MCF 10A (cell line): Measurements from ENCODE around the gene PVALB. TPM values are rescaled to one million over a fixed set of nuclear protein-coding genes. Genes with fewer than 3 reads are reported as not detected.
A peak's percentile ranks its signal among the peaks of the same experiment; 100 is the strongest.

Experiments
- BruUV-seq: library from RNA; stranded (reverse); fragments of 400-500 nt; replicated peaks from 2 replicates; lab custom pipeline; 2021; lab: Mats Ljungman, UMichigan
- CTCF ChIA-PET: fragments of 300-600 bp; sonication (Branson Sonifier 250); formaldehyde crosslinking; extraction: SDS; loops from one replicate; lab custom pipeline; 2021; ENCODE audit warnings: antibody characterized with exemption, inconsistent platforms; lab: Yijun Ruan, JAX
- POLR2A ChIA-PET: fragments of 300-600, 350-650 bp; sonication (Branson Sonifier 250); formaldehyde crosslinking; extraction: SDS; loops from one replicate; lab custom pipeline; 2020; ENCODE audit warnings: antibody characterized with exemption, inconsistent platforms; lab: Yijun Ruan, JAX
- DNase-seq: peaks from one replicate; pipeline ENCODE4 v3.0.0-alpha.2; 2018; ENCODE audit not compliant: unreplicated experiment
- H3K27ac Mint-ChIP-seq: one replicate; pipeline ENCODE4 v1.8.0; 2022; ENCODE audit warnings: mild to moderate bottlenecking, low read depth, mixed read lengths; ENCODE audit not compliant: unreplicated experiment
- H3K27me3 Mint-ChIP-seq: one replicate; pipeline ENCODE4 v1.8.0; 2022; ENCODE audit warnings: mixed read lengths; ENCODE audit not compliant: insufficient read depth, unreplicated experiment
- H3K36me3 Mint-ChIP-seq: one replicate; pipeline ENCODE4 v1.8.0; 2022; ENCODE audit warnings: mild to moderate bottlenecking, moderate library complexity, mixed read lengths; ENCODE audit not compliant: insufficient read depth, unreplicated experiment
- H3K4me1 Mint-ChIP-seq: one replicate; pipeline ENCODE4 v1.8.0; 2022; ENCODE audit warnings: mixed read lengths; ENCODE audit not compliant: insufficient read depth, unreplicated experiment
- H3K4me3 Mint-ChIP-seq: one replicate; pipeline ENCODE4 v1.8.0; 2022; ENCODE audit warnings: mild to moderate bottlenecking, moderate library complexity, mixed read lengths; ENCODE audit not compliant: unreplicated experiment
- H3K9me3 Mint-ChIP-seq: one replicate; pipeline ENCODE4 v1.8.0; 2022; ENCODE audit warnings: mixed read lengths; ENCODE audit not compliant: unreplicated experiment
- intact Hi-C: fragments of 100-400 bp; cut with micrococcal nuclease; formaldehyde crosslinking; loops from 2 replicates; pipeline ENCODE4 v1.14.1; 2022
- total RNA-seq: library from RNA; stranded (reverse); gene quantifications from 2 replicates; pipeline ENCODE4 v1.2.3, GENCODE V29; 2022
- TF ChIP-seq, protein P1 (sequence below): fragments of 200-600 bp; IDR thresholded peaks from one replicate; pipeline ENCODE4 v1.8.0; 2022; ENCODE audit warnings: antibody characterized with exemption, mild to moderate bottlenecking; ENCODE audit not compliant: unreplicated experiment

PVALB gene
- total RNA-seq, 1 experiment from 2014 or later, result not detected

GRCh38 chr22:36860821-36861659 is 44.2 kb upstream of the PVALB start, which contains the start of gene NCF4:
Gene NCF4, plus strand, starts transcription at chr22:36861006. Its CDS starts 166 bp downstream, at chr22:36861172.
- H3K4me1 Mint-ChIP-seq, result peaks cover 19% of the 10 kb centered on the region
- intact Hi-C loops, result loop anchor here (1.0 kb wide), 1 partner anchor 117 kb away; no protein-coding TSS in a partner anchor
- TF ChIP-seq, protein P1, sequence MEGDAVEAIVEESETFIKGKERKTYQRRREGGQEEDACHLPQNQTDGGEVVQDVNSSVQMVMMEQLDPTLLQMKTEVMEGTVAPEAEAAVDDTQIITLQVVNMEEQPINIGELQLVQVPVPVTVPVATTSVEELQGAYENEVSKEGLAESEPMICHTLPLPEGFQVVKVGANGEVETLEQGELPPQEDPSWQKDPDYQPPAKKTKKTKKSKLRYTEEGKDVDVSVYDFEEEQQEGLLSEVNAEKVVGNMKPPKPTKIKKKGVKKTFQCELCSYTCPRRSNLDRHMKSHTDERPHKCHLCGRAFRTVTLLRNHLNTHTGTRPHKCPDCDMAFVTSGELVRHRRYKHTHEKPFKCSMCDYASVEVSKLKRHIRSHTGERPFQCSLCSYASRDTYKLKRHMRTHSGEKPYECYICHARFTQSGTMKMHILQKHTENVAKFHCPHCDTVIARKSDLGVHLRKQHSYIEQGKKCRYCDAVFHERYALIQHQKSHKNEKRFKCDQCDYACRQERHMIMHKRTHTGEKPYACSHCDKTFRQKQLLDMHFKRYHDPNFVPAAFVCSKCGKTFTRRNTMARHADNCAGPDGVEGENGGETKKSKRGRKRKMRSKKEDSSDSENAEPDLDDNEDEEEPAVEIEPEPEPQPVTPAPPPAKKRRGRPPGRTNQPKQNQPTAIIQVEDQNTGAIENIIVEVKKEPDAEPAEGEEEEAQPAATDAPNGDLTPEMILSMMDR, result no peak
- DNase-seq, result no peak
- no peak within 1 kb of the TSS for H3K27ac Mint-ChIP-seq
- no peaks in the 10 kb centered on the region for H3K36me3 Mint-ChIP-seq
- no TSS peak for BruUV-seq
- POLR2A ChIA-PET, result interaction anchor here (1.4 kb wide), 1 partner anchor 116 kb away, joined by 5 read pairs; no protein-coding TSS in a partner anchor
- CTCF ChIA-PET, result interaction anchor here (0.5 to 6.0 kb wide), 13 partner anchors 11 to 320 kb away, joined by 3 to 73 read pairs (median 3); no protein-coding TSS in a partner anchor
- H3K9me3 Mint-ChIP-seq, result no peaks in the 10 kb centered on the region
- peaks cover 36% of the 10 kb centered on the region for H3K27me3 Mint-ChIP-seq
- H3K4me3 Mint-ChIP-seq, result no peak within 1 kb of the TSS

GRCh38 chr22:36860438-36860820 is 43.6 kb upstream of the PVALB start:
- Mint-ChIP-seq H3K4me3 (no peak overlapping the region), H3K36me3 (no peaks in the 10 kb centered on the region), H3K4me1 (peaks cover 15% of the 10 kb centered on the region), H3K9me3 (no peaks in the 10 kb centered on the region), H3K27me3 (peaks cover 31% of the 10 kb centered on the region), H3K27ac (no peak overlapping the region)
- TF ChIP-seq, protein P1, result no peak
- no peak for DNase-seq
- ChIA-PET POLR2A (interaction anchor here (1.2 to 1.5 kb wide), 4 partner anchors 10 to 339 kb away, joined by 3 to 5 read pairs (median 4); no protein-coding TSS in a partner anchor), CTCF (interaction anchor here (0.5 to 6.2 kb wide), 16 partner anchors 12 to 319 kb away, joined by 3 to 73 read pairs (median 3); no protein-coding TSS in a partner anchor)
- BruUV-seq, result no TSS peak
- intact Hi-C loops, result loop anchor here (1.0 kb wide), 1 partner anchor 118 kb away; no protein-coding TSS in a partner anchor

- Mint-ChIP-seq H3K4me1 (peaks cover 14% of the 10 kb centered on the region), H3K27ac (no peak overlapping the region), H3K36me3 (no peaks in the 10 kb centered on the region), H3K9me3 (no peaks in the 10 kb centered on the region), H3K27me3 (peaks cover 27% of the 10 kb centered on the region), H3K4me3 (no peak overlapping the region)
- intact Hi-C loops, result loop anchor here (1.0 kb wide), 1 partner anchor 118 kb away; no protein-coding TSS in a partner anchor
- no TSS peak for BruUV-seq
- ChIA-PET CTCF (interaction anchor here (0.5 to 6.2 kb wide), 21 partner anchors 11 to 319 kb away, joined by 3 to 73 read pairs (median 3); no protein-coding TSS in a partner anchor), POLR2A (interaction anchor here (0.6 to 1.5 kb wide), 7 partner anchors 10 to 340 kb away, joined by 3 to 7 read pairs (median 4); partner anchors contain the start of gene IFT27)
- TF ChIP-seq, protein P1, result no peak
- DNase-seq, result peak; percentile 25
Measured at GRCh38 chr22:36860017-36860416, 43.2 kb upstream of the PVALB start.

DNA sequence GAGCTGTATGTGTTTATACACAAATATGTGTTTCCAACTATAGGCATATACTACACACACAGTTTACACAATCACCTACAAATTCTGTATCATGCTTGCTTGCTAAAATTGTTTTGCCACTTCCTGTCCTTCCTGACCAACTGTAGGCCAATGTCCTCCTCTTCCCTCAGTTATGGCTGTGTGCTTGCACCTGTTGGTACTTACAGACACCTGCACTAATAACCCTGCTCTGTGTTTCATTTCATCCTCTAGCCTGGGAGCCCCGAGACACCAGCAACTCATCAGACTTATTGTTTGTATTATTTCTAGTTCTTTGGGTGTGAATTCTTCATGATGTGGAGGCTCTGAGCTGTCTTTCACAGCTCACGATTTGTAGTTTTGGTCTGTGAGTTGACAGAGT is 42.1 kb upstream of the PVALB start:
- H3K4me1 Mint-ChIP-seq, result peaks cover 14% of the 10 kb centered on the region
- DNase-seq, result no peak
- no peaks in the 10 kb centered on the region for H3K36me3 Mint-ChIP-seq
- POLR2A ChIA-PET, result interaction anchor here (1.3 to 1.5 kb wide), 3 partner anchors 11 to 341 kb away, joined by 3 to 5 read pairs (median 3); no protein-coding TSS in a partner anchor
- H3K27ac Mint-ChIP-seq, result no peak overlapping the region
- TF ChIP-seq, protein P1, result no peak
- H3K9me3 Mint-ChIP-seq, result no peaks in the 10 kb centered on the region
- intact Hi-C loops, result no loop called here
- CTCF ChIA-PET, result interaction anchor here (0.6 to 6.2 kb wide), 13 partner anchors 12 to 313 kb away, joined by 3 to 73 read pairs (median 5); no protein-coding TSS in a partner anchor
- no peak overlapping the region for H3K4me3 Mint-ChIP-seq
- no TSS peak for BruUV-seq
- peaks cover 23% of the 10 kb centered on the region for H3K27me3 Mint-ChIP-seq
